ENCODE results near the gene ZNF385D.

The ZNF385D gene

DNA sequence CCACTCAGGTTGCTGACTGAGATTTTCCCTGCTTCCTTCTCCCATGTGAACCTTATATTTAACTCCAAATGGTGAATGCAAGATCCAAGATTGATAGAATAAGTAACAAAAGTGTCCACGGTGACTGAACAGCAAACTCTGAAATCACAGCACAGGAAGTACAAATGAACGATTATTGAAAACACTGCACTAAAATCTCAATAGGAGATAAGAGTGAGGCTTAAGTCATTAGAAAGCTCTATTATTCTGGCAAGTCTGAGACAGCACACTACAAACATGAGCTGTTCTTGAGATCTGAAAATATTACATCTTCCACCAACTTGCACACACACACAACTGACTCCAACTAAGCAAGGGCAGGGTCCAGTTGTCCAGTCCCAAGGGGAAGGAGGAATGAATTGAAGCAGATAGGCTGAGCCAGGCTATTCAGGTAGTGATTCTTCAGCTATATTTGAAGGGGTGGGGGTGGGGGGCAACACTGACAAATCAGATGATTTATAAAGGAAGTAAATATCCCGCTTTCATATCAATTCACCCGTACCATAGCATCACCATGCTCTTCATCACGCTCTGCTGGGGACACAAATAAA, 2.9 kb downstream of the ZNF385D start:
- no peak for DNase-seq

DNA sequence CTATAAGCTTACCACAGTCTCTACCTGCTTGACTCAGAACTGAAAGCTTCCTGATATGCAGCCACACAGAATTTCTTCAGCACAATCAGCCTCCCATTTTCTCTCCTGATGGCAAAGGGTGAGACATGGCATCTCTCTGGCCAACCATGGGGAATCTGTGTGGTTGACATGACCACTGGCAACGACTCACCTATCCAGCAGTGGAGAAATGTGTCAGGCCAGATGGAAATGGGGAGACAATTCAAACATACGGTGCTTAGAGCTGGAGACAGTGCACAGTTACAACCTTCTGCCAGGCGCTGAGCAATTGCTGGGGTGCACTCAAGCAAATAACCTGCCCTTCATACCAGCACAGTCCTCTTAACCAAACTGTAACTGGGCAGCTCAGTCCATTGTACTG, 3.6 kb downstream of the ZNF385D start:
- DNase-seq = no peak

DNA sequence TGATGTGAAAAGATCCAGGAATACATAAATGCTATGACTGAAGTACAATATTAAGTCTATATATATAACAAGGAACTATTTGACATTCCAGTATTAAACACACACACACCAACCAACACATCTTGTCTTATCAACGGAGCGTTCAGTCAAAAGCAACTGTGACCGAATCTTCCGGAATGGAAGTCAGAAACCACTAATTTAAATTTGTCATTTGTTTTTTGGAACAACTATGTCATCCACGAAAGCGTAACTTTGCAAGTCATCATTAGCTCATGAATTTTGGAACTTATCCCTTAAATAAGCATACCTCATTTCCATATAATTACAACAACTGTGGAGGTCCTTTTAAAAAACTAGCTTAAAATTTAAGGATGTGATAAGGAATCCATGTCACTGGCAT, 5.0 kb downstream of the ZNF385D start:
- no peak for DNase-seq

DNA sequence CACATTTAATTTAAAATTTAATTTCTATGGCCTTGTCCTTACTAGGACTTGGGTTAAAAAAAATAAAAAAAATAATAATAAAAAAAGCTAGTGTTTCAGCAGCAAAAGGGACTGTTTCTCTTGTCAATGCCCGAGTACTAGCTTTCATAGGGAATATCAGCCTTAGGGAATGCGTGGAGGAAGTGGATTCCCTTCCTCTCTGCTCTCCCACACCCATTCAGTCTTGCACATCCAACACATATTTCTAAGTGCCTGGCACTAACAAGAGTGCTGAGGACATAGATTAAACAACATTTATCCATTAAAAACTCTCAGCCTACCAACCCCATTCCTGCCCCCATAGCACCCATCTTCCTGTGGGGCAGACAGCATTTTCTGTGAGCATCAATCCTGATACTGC, 6.2 kb downstream of the ZNF385D start:
- no peak for DNase-seq

DNA sequence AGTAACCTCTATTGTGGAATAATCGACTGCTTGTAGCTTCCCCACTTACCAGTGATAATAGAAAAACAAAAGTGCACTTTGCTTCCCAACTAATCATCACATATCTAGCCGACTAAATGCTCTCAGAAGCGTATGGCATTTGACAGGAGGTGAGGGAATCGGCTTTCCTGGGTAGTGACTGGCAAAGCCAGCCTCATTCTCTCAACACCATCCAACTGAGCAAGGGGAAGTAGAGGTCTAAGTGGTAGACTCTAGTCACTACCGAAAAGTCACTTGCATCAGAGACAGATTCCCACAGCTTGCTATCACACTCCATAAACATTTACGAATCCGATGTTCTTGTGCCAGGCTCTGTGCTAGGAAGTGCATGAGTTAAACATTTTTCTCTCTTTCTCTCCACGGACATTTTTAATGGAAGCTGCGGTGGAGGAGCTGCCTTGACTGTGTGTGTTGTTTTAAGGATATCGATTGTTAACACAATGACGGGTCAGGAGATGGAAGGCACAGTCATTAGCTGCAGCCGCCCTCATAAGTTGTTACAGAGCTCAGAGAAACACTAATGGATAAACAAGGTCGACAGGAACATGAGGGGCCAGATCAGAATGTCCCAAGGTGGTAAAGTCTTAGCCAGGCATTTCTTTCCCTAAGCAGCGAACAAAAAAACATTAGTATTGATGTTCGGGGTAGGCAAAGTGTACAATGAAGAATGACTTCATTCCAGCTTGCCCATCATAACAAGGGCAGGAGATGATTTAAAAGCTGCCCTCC, 11.9 kb downstream of the ZNF385D start:
- no peak for DNase-seq

DNA sequence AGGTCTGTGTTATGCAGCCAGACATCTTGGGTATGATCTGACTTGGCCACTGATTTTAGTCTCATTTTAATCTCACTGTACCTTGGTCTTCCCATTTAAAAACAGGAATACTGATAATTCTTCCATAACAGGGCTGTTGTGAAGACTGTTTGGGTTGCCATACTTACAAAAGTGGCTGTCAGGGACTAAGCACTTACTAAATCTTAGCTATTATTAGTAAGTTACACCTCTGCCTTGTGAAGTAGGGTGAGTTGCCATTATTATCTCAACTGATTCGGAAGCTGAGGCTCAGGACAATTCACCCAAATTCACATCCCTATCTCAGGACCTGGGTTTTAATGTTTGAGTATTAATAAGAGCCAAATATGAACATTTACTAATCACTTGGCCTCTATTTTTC, 12.7 kb downstream of the ZNF385D start:
- no peak for DNase-seq

DNA sequence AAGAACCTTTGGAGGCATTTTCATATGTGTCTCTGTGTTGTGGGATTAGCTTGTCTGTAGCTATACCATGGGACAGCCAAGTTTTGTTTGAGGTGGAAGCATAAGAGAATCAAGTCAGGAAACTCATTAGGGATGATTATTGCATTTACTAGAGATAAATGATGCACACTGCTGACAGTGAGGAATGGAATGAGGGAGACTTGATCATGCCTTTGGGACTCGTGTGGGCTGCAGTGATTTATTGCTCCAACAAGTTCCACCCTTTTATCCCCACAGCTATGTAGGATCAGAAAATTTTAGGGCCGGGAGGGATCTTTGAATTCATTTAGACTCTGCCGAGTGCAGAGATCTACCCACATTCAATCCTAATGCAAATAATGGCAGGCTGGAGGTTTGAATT, 16.3 kb downstream of the ZNF385D start:
- no peak for DNase-seq

DNA sequence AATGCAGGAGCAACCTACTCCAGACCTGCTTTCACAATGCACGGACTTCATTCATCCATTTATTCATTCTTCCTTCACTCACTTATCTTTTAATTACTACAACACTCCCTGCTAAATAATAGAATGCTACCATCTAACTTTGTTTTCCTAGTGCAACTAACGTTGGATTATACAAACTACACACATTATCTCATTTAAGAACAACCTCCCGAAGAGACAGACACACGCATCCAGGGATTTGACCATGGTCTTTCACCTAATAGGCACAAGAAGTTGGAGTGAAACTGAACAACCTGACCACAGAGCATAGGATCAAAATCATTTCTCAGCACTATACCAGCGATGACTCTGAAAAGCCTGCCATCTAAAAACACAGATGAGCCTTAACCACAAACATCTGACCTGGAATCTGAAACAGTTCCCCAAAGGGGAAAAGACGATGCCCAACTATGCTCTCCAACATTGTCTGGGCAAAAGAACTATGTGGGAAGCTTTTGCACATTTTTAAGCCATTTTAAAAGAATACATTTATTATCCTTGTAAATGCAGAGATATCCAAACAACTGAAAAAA, 21.0 kb downstream of the ZNF385D start:
- no peak for DNase-seq

DNA sequence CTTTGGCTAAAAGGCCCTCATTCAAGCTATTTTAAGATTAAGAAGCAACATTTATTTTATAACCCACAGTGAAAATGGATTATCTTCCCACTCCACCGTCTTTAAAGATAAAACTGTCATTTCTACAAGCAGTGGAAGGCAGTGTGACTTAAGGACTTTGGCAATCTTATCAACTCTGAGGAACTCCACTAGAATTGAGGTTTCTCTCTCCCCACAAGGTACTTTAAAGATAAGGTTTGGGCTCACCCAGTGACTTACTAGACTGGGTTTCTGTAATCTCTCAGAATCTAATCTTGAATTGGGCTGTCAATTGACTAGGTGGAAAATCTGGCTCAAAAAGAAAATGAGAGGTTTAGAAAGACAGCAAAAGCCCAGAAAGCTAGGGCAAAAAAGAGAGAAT, 21.7 kb downstream of the ZNF385D start:
- DNase-seq = no peak

DNA sequence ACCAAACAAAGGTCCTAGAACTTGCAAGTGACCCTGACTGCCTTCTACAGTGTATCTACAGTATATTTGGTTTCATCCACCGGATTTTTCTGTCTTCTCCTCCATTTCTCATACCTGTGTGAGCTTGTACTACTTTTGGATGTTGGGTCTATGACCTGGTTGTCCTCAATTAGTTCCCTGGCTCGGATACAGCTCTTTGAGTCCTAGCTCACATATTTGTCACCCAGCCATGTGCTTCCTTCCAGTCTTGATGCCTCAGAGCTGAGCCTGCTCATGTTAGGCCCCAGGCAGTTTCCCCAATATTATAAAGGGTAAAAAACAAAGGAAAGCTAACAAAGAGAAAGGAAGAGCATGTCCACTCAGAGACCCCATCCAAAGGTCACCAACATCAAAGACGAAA, 28.2 kb downstream of the ZNF385D start:
- no peak for DNase-seq

DNA sequence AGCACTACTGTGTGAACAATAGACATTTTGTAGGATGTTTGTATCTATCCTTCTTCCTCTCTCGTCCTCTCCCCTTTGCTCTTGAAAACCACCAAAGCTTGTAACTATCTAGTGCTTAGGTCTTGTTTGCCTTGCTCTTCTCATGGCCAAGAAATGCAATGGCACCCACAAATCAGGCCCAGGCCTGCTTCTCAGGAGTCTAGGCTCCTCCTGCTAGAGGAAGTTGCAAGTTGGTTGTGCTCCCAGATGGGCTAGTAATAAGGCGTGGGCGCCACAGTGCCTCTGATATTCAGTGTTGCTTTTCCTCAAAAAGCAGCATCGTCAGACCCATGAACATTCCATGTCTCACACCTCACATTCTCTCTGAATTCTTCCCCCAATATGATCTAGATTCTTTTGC, 28.7 kb downstream of the ZNF385D start:
- DNase-seq = no peak

DNA sequence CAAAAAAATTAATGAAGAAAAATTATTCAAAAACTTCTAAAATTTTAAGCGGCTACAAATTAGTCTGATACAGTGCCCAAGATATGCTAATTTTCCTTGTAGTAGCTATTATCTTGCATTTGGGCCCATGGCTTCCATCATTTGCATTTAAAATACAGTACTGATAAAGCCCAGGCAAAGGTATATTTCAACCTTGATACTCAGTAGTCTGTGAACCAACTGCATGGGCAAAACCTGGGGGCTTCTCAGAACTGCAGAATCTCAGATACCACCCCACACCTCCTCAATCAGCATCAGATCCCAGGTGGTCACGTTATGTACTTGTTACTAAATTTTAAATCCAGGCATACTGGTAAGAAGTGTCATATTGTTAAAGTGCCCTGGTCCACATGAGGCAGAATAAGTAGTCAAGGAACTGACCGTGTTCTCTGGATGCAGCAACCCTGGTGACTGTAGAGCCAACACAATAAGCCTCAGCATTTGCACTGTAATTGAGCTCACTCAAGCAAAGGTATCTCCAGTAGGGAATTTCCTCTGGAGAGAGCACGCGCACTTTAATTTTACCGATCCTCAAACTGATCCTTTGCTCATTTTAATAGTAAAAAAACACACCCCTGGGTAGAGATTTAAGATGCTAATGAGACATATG, 31.9 kb downstream of the ZNF385D start:
- no peak for DNase-seq

DNA sequence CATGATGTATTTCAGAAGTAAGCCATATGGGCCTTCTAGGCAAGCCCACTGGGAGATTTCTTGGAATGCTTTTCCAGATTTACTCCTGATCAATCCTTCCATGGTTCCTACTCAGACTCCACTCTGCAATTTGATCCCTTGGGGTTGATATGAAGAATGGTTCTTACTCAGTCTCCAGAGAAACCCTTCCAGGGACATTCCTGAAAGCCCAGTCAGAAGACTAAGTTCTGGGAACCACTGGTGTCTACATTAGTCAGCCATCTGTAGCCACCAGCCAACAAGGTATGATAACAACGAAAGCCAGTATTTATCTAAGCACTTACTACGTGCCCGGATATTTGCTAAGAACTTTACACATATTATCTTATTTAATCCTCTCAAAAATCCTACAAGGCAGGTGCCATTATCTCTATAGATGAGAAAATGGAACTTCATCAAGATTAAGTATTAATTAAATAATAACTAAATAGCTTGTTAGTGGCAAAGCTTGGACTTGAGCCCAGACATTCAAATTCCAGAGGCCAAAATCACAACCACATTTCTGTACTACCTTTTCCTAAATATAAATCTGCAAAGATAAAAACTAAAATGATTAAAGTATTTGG, 32.7 kb downstream of the ZNF385D start:
- DNase-seq = no peak

DNA sequence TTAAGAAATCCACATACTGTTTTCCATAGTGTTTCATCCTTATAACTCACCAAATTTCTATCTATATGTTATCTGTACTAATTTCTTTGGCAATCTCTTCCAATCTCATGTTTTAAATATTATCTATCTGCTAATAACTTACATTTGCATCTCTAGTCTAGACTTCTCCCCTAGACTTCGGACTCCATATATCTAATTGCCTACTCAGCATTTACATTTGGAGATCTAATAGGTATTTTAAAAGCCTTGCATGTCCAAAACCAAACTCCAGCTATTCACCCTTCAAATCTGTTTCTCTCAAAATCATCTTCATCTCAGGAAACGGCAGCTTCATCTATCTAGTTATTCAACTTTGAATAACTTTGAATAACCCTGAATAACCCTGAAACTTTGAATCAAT, 35.3 kb downstream of the ZNF385D start:
- no peak for DNase-seq

DNA sequence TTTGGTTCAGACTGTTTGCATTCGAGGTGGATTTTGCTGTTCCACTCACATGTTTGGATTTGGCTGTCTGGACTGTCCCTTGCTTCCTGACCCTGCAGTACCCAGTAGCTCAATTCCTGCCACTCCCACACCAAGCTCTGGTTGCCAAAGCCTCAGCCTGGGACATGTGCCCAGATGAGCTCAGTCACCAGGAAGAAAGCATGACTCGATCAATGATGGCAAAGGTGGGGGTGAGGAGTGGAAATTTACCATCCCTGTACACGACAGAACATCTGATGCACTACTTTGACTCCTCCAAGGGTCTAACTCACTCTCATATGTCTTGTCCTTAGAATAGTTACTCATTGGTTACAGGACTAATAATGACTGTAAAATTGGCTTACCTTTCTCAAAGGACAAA, 45.2 kb downstream of the ZNF385D start:
- no peak for DNase-seq

DNA sequence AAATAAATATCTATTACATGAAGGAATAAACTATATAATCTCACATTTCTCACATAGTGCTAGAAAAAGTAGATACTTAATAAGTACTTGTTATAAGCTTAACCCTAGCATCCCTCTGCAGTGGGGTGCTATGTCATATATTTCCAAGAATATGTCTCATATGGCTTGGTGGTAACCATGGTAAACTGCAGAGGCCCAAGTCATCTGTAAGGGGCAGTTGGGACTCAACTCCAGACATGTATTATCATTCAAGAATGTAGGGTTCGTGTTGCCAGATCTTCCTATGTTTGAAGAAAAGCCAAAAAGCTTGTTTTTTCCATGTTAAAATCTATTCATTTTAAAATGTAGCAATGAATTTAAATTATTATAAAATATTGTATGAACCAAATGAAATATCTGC, 46.2 kb downstream of the ZNF385D start:
- DNase-seq = no peak

DNA sequence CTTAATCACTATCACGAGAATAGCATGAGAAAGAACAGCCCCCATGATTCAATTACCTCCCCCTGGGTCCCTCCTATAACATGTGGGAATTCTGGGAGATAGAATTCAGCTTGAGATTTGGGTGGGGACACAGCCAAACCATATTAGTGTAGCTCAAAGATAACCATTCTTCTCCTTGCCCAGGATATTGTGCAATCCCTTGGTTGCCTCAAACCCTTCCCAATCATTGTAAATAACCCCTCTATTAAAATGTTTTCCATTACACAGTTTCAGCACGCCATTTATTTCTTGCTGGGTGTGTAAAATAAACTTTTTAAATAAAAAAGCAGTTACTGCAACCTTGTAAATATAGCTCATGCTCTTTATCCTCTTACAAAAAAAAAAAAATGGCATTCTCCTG, 47.7 kb downstream of the ZNF385D start:
- no peak for DNase-seq

DNA sequence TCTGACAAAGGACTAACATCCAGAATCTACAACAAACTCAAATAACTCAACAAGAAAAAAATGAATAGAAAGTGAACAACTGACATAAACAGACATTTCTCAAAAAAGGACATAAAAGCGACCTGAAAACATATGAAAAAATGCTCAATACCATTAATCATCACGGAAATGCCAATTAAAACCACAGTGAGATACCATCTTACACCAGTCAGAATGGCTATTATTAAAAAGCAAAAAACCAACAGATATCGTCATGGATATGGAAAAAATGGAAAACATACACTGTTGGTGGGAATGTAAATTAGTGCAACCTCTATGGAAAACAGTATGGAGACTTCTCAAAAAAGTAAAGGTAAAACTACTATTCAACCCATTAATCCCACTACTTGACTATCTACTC, 53.3 kb downstream of the ZNF385D start:
- DNase-seq = no peak

DNA sequence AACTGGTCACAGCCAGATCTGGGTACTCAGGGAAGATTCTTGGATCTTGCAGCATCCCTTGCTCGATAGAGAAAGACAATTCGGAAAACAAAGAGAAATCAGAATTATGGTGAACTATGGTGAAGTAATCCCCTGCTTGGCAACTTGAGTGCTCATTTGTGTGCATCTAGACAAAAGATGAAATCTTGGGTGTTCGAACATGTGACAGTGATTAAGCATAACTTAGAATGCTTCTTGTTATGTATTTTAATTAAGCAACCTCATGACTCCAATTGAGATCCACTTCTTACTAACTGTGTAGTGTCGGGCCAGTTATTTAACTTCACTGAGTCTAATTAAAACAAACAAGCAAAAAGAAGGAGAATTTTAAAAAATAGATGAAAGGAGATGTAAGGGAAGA, 56.5 kb downstream of the ZNF385D start:
- DNase-seq = no peak

DNA sequence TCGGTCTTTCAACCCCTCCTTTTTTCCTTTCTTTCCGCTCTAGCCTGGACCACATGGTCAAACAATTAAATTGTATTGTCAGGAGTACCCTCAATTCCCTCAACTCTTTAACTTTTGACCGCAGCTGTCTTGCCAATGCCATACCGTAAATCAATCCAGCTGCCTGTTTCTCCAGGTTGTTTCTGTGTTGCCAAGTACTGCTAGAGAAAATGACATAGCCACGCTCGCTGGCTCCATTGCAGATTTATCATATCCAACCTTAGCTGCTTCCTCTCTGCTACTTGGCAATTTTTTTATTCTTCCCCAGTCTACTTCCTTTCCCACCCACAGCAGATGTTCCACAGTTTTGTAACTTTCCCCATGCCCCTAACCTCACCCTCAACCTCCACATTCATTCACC, 60.0 kb downstream of the ZNF385D start:
- no peak for DNase-seq

DNA sequence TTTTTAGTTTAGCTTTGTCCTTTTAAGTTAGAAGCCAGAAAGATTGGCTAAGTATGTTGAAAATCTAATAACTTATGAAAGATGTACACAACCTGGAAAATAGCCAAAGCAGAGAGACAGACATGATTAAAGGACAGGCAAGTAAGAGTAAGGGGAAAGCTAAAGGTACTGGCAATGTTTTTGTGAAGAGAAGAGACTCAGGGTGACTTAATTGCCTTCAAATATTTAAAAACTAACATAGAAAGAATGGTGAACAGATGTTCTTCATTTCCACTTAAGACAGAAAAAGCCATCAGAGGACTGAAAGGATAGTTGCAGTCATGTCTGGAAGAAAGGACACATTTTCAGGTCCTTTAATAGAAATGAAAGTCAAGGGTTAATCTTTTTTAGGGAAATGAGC, 68.8 kb downstream of the ZNF385D start:
- DNase-seq = no peak

DNA sequence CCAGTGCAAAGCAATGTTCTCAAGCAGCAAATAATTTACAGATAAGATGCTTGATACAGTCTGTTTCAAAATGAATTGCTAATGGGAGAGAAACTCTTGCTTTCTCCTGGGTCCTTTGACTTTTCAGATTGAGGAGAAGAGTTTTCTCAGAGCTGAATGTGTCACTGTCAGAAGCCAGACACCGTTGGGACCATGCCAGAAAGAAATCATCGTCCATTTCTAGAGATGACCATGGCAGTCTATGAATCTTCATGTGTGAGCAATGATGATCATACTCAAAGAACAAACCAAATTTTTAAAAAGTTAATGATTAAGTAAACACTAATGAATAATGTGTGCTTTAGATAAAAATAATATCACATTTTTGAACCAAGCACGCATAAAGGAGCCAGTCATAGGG, 77.6 kb downstream of the ZNF385D start:
- DNase-seq = no peak

DNA sequence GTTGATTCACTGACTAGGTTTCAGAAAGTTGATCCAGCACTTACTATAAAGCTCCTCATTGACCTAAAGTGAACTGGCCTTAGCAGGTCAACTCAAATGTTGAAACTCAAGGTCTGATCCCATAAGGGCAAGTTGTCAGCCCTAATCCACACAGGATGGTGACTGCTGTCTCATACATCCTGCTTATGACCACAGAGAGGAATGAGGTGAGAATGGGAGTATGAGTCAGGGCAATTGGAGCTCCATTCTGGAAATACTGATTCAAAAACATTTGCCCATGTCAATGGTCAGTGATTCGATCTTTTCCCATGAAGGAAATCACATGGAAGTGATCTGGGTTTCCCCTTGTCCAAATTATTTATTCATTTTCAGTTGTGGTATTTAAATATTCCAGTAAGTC, 78.7 kb downstream of the ZNF385D start:
- no peak for DNase-seq

DNA sequence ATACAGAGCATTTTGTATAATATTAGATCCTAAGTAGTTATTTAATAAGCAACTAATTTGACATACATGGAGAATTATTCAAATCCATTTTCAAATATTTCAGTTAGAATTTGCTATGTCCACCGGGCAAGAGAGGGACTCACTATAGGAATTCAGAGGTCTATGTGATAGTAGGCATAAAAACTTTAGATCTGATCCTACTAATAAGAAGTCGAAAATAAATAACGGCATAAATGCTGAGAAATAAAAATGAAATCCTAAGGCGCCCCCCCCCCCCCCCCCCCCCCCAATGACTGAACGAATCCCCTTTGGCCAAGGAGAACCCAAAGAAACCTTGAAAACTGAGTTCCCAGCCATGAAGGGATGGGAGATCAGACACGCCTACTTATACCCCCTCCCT, 80.6 kb downstream of the ZNF385D start:
- DNase-seq = no peak
